Panc1 (cell line): ENCODE data around the gene TXNDC11. TPM values are rescaled to one million over a fixed set of nuclear protein-coding genes. Genes with fewer than 3 reads are reported as not detected.

ENCODE experiments used
- ATAC-seq: fragments of 200-7000 bp; cut with Tn5 transposase; 2 replicates; pipeline ENCODE4 v1.9.1; 2020; ENCODE audit warnings: mild to moderate bottlenecking, moderate library complexity
- BruUV-seq: library from RNA; stranded (reverse); fragments of 400-500 nt; replicated peaks from 2 replicates; lab custom pipeline; 2021; lab: Mats Ljungman, UMichigan
- CTCF ChIA-PET: fragments of 300-600 bp; sonication (Branson Sonifier 250); formaldehyde crosslinking; loops from one replicate; lab custom pipeline; 2022; ENCODE audit warnings: antibody characterized with exemption; lab: Charles Lee
- POLR2A ChIA-PET: fragments of 300-600 bp; sonication (Branson Sonifier 250); formaldehyde crosslinking; loops from one replicate; lab custom pipeline; 2022; ENCODE audit warnings: antibody characterized with exemption; lab: Charles Lee
- DNase-seq: peaks from one replicate; pipeline ENCODE4 v3.0.0-alpha.2; 2010; ENCODE audit warnings: low read depth, low spot score
- H3K27ac ChIP-seq: 2 replicates; pipeline ENCODE4 v1.5.1; 2011; ENCODE audit warnings: mild to moderate bottlenecking, low read length, inconsistent platforms
- H3K27me3 ChIP-seq: fragments of 200-500 bp; sonication (Bioruptor generic); 2 replicates; pipeline ENCODE4 v1.6.0; 2014; ENCODE audit warnings: low read length, inconsistent platforms; ENCODE audit not compliant: control insufficient read depth, insufficient read depth
- H3K36me3 ChIP-seq: fragments of 200-500 bp; sonication (Bioruptor generic); 2 replicates; pipeline ENCODE4 v1.5.1; 2014; ENCODE audit warnings: inconsistent platforms, mild to moderate bottlenecking, low read length, moderate library complexity; ENCODE audit not compliant: control insufficient read depth, insufficient read depth
- H3K4me1 ChIP-seq: 2 replicates; pipeline ENCODE4 v1.5.1; 2011; ENCODE audit warnings: inconsistent platforms, mild to moderate bottlenecking, low read length, moderate library complexity; ENCODE audit not compliant: control insufficient read depth, insufficient read depth
- H3K4me3 ChIP-seq, 2 experiments: 2 replicates each; pipeline ENCODE4 v1.5.1; 2011 to 2012; ENCODE audit warnings: low read depth in 2 of 2, low read length in 2 of 2, mild to moderate bottlenecking in 2 of 2, inconsistent platforms in 1 of 2, moderate library complexity in 1 of 2
- H3K9me3 ChIP-seq: fragments of 200-500 bp; sonication (Bioruptor generic); 2 replicates; pipeline ENCODE4 v1.5.1; 2014; ENCODE audit warnings: low read depth, mild to moderate bottlenecking, inconsistent platforms, low read length, moderate library complexity; ENCODE audit not compliant: control insufficient read depth, insufficient read depth
- POLR2AphosphoS5 ChIP-seq: IDR thresholded peaks from 2 replicates; pipeline ENCODE4 v1.6.1; 2012; ENCODE audit warnings: mild to moderate bottlenecking, low read depth, low read length, moderate library complexity
- SIN3A ChIP-seq: IDR thresholded peaks from 2 replicates; pipeline ENCODE4 v1.6.1; 2012; ENCODE audit warnings: low read depth, mild to moderate bottlenecking, low read length, moderate library complexity, borderline replicate concordance; ENCODE audit not compliant: insufficient read depth
- TCF7L2 ChIP-seq: IDR thresholded peaks from 2 replicates; pipeline ENCODE4 v1.6.1; 2011; ENCODE audit warnings: mild to moderate bottlenecking, low read depth, low read length, inconsistent platforms
- in situ Hi-C: cut with HindIII; loops from 2 replicates; pipeline ENCODE4 v1.10.0; 2016; ENCODE audit warnings: low sequenced_read_pairs, low pct_unique_long_range_greater_than_20kb
- intact Hi-C: fragments of 100-400 bp; cut with micrococcal nuclease; formaldehyde crosslinking; loops from one replicate; pipeline ENCODE4 v1.10.0; 2022; ENCODE audit not compliant: unreplicated experiment
- total RNA-seq: library from RNA; stranded (reverse); gene quantifications from one replicate; pipeline ENCODE4 v1.2.1, GENCODE V29; 2021; ENCODE audit not compliant: unreplicated experiment
- TF ChIP-seq, protein P1 (sequence below): fragments of 450-650 bp; IDR thresholded peaks from 2 replicates; pipeline ENCODE4 v1.5.1; 2017; ENCODE audit warnings: mild to moderate bottlenecking
- TF ChIP-seq, protein P2 (sequence below), 2 experiments: IDR thresholded peaks; 2 replicates each; pipeline ENCODE4 v1.6.1; 2011 to 2012; ENCODE audit warnings: low read depth in 2 of 2, control low read depth in 1 of 2, low read length in 1 of 2, mild to moderate bottlenecking in 1 of 2, moderate library complexity in 1 of 2; ENCODE audit not compliant: insufficient read depth in 1 of 2

TXNDC11 gene
- total RNA-seq, 1 experiment from 2014 or later, result 30.5 TPM

DNA sequence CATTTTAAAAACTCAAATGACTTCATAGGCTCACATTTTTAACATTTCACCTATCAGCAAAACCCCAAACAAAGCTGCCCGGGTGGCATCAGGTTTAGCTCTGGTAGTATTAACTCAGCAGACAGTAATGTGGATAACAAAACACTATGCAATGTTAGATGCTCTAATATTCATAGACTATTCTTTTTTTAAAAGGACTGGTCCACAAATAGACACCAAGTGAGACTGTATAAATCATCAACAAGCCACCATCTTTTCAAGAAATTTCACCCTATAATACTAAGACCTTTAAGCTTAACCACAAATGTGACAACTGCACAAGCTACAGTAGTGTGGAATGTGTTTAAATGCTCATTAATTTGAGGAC lies 54.2 kb downstream of the TXNDC11 start:
- BruUV-seq, result no TSS peak
- TF ChIP-seq POLR2AphosphoS5 (no peak), SIN3A (no peak), TCF7L2 (no peak)
- TF ChIP-seq, protein P1, sequence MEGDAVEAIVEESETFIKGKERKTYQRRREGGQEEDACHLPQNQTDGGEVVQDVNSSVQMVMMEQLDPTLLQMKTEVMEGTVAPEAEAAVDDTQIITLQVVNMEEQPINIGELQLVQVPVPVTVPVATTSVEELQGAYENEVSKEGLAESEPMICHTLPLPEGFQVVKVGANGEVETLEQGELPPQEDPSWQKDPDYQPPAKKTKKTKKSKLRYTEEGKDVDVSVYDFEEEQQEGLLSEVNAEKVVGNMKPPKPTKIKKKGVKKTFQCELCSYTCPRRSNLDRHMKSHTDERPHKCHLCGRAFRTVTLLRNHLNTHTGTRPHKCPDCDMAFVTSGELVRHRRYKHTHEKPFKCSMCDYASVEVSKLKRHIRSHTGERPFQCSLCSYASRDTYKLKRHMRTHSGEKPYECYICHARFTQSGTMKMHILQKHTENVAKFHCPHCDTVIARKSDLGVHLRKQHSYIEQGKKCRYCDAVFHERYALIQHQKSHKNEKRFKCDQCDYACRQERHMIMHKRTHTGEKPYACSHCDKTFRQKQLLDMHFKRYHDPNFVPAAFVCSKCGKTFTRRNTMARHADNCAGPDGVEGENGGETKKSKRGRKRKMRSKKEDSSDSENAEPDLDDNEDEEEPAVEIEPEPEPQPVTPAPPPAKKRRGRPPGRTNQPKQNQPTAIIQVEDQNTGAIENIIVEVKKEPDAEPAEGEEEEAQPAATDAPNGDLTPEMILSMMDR, result no peak
- TF ChIP-seq, protein P2, sequence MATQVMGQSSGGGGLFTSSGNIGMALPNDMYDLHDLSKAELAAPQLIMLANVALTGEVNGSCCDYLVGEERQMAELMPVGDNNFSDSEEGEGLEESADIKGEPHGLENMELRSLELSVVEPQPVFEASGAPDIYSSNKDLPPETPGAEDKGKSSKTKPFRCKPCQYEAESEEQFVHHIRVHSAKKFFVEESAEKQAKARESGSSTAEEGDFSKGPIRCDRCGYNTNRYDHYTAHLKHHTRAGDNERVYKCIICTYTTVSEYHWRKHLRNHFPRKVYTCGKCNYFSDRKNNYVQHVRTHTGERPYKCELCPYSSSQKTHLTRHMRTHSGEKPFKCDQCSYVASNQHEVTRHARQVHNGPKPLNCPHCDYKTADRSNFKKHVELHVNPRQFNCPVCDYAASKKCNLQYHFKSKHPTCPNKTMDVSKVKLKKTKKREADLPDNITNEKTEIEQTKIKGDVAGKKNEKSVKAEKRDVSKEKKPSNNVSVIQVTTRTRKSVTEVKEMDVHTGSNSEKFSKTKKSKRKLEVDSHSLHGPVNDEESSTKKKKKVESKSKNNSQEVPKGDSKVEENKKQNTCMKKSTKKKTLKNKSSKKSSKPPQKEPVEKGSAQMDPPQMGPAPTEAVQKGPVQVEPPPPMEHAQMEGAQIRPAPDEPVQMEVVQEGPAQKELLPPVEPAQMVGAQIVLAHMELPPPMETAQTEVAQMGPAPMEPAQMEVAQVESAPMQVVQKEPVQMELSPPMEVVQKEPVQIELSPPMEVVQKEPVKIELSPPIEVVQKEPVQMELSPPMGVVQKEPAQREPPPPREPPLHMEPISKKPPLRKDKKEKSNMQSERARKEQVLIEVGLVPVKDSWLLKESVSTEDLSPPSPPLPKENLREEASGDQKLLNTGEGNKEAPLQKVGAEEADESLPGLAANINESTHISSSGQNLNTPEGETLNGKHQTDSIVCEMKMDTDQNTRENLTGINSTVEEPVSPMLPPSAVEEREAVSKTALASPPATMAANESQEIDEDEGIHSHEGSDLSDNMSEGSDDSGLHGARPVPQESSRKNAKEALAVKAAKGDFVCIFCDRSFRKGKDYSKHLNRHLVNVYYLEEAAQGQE (IDR thresholded peaks at IDR 0.05; ENCODE audit: insufficient read depth in 1 of 2, low read depth in 2 of 2, low read length in 1 of 2), result no peak
- Histone ChIP-seq H3K36me3 (peaks cover 8% of the 10 kb centered on the region), H3K4me1 (no peaks in the 10 kb centered on the region), H3K4me3 (no peak overlapping the region), H3K27me3 (no peaks in the 10 kb centered on the region), H3K9me3 (no peaks in the 10 kb centered on the region), H3K27ac (no peak overlapping the region)
- DNase-seq (no peak), ATAC-seq (no peak)
- in situ Hi-C loops, result no loop called here
- intact Hi-C loops, result no loop called here
- CTCF ChIA-PET, result no interaction called here
- POLR2A ChIA-PET, result no interaction called here

DNA sequence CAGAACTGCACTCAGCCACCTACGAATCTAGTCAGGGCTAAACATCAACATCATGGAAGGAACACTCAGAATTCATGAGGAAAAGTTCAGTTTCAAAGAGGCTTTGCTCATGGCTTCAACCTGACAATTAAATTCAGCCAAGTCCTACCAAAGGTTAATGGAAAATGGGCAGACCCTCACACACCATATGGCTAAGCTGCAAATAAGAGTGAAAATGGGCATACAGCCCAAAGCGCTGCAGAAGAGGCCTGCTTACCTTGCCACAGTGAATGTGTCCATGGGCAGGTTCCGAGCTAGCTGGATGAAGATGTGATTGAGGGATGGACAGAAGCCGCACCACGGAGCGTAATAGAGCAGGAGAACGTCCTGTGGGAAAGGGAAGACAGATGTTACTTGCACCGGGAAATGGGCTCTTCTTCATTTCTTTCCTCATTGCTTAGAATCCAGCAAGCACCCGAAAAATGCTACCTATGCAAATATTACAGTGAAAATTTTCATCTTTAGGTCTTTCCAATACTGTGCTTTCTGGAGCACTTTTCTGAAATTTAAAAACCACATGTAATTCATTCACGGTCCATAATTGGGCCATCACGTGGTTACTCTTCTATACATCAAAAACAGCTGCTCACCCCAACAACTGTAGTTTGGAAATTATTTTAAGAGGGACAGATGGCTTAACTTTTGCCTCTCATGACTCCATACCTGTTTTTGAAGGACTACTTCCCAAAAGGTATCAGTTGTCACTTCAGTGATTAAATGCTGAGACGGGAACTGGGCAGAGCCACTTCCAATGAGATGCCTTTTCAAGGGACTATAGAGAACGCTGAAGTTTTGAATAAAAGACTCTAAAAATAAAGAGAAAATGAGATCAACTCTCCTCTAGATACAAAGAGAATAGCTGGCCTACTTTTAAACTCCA lies 54.8 kb downstream of the TXNDC11 start:
- no peak for ATAC-seq
- intact Hi-C loops, result no loop called here
- H3K9me3 ChIP-seq, result no peaks in the 10 kb centered on the region
- H3K27me3 ChIP-seq, result no peaks in the 10 kb centered on the region
- no peak for DNase-seq
- in situ Hi-C loops, result no loop called here
- TF ChIP-seq, protein P2 (IDR thresholded peaks at IDR 0.05; ENCODE audit: insufficient read depth in 1 of 2, low read depth in 2 of 2, low read length in 1 of 2), result no peak
- no peak for TF ChIP-seq TCF7L2
- TF ChIP-seq, protein P1, result no peak
- no peak for TF ChIP-seq POLR2AphosphoS5
- TF ChIP-seq SIN3A, result no peak
- no peak overlapping the region for H3K27ac ChIP-seq
- ChIA-PET POLR2A (no interaction called here), CTCF (no interaction called here)
- H3K36me3 ChIP-seq, result peaks cover 8% of the 10 kb centered on the region
- no TSS peak for BruUV-seq
- no peak overlapping the region for H3K4me3 ChIP-seq
- no peaks in the 10 kb centered on the region for H3K4me1 ChIP-seq
